ENCODE measurements around the gene PAGR1.
"Not testable (repeated sequence)": the region's sequence is repeated elsewhere in the genome, so short reads cannot be mapped to it uniquely, and the experiment has no call there.

PAGR1 gene

DNA sequence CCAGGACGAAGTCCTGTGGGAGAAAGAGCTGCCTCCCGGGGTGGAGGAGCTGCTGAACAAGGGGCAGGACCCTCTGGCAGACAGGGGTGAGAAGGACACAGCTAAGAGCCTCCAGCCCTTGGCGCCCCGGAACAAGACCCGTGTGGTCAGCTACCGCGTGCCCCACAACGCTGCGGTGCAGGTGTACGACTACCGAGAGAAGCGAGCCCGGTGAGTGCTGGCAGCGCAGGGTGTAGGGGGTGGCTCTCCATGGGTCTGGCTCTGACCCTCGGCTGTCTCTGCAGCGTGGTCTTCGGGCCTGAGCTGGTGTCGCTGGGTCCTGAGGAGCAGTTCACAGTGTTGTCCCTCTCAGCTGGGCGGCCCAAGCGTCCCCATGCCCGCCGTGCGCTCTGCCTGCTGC lies 25.7 kb downstream of the PAGR1 start:
- no peak for DNase-seq

GRCh38 chr16:29842732-29843346 lies 26.9 kb downstream of the PAGR1 start:
- peak; percentile 34 for DNase-seq

GRCh38 chr16:29843931-29844330 lies 28.0 kb downstream of the PAGR1 start:
- DNase-seq, result no peak

DNA sequence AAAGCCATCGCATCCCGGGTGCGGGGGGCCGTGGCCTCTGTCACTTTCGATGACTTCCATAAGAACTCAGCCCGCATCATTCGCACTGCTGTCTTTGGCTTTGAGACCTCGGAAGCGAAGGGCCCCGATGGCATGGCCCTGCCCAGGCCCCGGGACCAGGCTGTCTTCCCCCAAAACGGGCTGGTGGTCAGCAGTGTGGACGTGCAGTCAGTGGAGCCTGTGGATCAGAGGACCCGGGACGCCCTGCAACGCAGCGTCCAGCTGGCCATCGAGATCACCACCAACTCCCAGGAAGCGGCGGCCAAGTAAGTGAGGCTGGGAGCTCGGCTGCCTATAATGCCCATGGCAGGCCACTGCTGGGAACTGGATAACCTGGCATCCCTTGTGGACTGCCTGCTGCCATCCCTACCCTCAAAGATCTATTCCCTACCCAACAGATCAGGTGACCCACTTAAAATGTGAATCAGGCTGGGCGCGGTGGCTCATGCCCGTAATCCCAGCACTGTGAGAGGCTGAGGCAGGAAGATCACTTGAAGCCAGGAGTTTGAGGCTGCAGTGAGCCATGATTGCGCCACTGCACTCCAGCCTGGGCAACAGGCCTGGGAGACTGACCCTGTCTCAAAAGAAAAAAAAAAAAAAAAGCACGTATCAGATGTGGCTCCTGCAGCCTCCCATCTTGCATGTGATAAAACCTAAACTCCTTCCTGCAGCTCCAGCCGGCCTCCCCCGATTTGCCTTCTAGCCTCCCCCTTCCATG lies 28.8 kb downstream of the PAGR1 start:
- no peak for DNase-seq

GRCh38 chr16:29845656-29846055 lies 29.7 kb downstream of the PAGR1 start:
- no peak for DNase-seq

DNA sequence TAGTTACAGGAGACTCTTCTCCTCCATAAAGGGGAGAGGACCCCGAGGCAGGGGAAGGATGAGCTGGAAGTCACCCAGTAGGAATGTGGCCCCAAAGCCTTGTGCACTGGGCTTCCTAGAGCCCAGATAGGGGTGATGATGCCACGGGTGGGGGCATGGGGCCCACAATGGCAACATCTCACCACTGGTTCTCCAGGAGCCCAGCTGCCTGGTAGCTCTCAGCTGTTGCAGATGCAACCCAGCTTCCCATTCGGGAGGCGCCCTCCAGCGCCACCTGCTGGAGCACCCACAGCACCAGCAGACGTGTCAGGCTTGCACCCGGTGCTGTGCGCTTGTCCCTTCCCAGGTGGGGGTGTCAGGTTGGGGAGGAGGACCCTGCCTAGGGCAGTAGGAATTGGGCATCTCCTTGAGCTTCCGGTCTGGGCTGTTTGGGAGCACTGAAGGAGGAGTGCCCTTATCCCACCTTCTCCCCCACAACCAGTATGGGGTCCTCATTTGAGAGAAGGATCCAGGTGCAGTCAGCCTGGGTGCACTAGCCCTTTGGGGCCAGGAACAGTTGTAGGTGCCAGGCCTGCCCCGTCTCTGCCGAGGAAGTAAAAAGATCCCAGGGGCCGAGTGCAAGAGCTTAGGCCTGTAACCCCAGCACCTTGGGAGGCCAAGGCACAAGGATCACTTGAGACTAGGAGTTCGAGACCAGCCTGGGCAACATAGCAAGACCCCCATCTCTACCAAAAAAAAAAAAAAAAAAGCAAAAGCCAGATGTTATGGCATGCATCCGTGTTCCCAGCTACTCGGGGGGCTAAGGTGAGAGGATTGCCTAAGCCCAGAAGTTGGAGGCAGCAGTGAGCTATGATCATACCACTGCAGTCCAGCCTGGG lies 32.7 kb downstream of the PAGR1 start:
- peak; percentile 87 for DNase-seq

GRCh38 chr16:29849505-29849904 lies 33.6 kb downstream of the PAGR1 start:
- DNase-seq, result no peak

- no peak for DNase-seq
These were observed 35.0 kb downstream of the PAGR1 start for GRCh38 chr16:29850998-29851397.

GRCh38 chr16:29852654-29853053 lies 36.7 kb downstream of the PAGR1 start:
- DNase-seq, result no peak

DNA sequence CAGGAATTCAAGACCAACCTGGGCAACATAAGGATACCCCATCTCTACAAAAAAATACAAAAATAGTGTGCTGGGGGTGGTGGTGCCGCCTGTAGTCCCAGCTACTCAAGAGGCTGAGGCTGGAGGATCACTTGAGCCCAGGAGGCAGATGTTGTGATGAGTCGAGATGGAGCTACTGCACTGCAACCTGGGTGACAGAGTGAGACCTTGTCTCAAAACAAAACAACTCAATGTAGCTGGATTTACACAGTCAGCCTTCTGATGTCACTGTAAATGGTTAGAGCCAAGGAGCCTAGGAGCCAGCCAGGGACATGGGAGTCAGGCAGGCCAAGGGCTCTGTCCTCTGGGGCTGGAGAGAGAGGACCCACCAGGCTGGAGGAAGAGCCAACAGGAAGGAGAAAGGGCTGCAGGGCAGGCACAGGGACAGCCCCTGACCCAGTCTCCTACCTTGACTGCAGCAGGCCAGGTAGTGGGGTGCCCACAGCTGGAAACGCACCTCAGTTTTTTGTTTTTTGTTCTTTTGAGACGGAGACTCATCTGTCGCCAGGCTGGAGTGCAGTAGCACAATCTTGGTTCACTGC lies 38.7 kb downstream of the PAGR1 start:
- no peak for DNase-seq

DNA sequence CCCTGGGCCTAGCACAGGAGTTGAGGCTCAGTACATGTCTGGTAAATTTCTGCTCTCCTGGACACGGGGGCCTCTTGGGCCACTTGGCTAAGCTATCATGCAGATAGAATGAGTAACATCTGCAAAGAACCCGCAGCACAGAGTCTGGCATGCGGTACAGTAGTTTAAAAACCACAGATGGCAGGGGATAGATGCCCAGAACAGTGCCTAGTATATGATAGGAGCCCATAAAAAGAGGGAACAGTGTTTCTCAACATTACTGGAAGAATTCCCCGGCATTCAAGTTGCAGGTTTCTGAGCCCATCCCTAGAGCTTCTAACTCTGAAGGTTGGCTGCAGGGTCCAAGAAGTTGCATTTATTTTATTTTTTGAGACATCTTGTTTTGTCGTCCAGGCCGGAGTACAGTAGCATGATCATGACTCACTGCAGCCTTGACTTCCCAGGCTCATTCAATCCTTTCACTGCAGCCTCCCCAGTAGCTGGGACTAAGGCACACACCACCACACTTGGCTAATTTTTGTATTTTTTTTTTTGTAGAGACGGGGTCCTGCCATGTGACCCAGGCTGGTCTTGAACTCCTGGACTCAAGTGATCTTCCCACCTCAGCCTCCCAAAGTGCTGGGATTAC lies 41.3 kb downstream of the PAGR1 start:
- DNase-seq, result no peak

DNA sequence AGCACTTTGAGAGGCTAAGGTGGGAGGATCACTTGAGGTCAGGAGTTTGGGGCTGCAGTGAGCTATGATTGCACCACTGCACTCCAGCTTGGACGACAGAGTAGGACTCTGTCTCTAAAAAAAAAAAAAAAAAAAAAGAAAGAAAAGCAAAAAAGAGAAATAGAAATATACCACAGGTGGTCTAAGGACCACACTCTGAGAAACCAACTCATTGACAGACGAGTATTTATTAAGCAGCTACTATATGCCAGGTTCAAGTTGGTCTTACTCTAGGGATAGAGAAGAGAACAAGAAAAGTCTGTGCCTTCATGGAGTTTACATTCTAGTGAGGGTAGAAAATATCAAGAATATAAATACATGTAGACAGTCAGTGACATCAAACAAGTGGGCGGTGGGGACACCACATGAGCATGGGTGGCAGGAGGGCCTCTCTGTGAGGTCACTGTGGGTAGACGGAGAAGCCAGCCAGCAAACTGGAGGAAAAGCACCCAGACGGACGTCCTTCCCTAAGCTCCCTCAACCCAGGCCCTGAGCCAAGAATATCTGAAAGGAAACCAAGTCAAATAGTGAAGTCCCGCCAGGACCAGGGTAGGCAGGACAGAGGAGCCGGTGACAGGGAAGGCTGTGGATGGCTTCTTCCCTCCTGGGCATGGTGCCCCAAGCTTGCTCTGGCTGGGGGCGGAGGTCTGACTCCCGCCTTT lies 42.3 kb downstream of the PAGR1 start:
- no peak for DNase-seq

DNA sequence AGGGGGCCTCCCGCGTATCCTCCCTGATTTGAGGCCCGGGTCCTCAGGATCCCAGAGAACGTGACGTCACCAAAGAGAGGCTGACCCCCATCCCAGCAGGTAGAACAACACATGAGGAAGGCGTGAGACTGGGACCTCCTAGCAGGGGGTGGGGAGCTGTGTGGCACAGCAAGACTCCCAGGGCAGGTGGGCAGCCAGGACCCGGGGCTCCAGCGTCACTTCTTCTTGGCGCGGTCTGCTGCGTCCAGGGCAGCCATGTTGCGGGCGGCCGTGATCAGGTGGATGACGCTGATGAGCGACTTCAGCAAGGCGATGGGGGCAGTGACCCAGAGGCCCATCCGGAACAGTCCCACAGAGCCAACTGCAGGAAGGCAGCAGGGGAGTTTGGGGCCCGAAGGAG lies 43.0 kb downstream of the PAGR1 start:
- DNase-seq, result no peak

DNA sequence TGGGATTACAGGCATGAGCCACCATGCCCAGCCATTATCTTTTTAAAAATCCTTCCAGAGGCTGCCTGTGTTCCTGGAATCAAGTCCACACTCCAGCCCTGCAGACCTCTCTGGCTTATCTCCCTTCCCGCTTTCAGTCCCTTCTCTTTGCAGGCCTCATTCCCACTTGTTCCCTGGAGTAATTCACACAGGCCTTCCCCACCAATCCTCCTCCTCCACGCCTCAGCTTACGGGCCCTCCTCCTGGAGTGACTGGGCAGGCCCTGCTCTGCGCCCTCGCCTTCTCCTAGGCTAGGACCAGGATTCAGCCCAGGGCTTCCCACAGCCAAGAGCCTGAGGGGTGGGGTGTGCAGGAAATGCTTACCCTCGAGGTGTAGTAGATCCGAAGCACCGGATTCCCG lies 44.3 kb downstream of the PAGR1 start:
- DNase-seq, result no peak

GRCh38 chr16:29862383-29862883 lies 46.5 kb downstream of the PAGR1 start:
- peak; percentile 58 for DNase-seq

GRCh38 chr16:29862884-29863668 lies 47.1 kb downstream of the PAGR1 start, which contains the start of gene CDIPT:
CDIPT (minus strand) TSS chr16:29863226; CDS start chr16:29862857, 369 bp downstream.
- DNase-seq, result peak; percentile 99

GRCh38 chr16:29863669-29863984 lies 47.7 kb downstream of the PAGR1 start:
- no peak for DNase-seq

- DNase-seq, result no peak
These were observed 48.3 kb downstream of the PAGR1 start for GRCh38 chr16:29864205-29864604.

DNA sequence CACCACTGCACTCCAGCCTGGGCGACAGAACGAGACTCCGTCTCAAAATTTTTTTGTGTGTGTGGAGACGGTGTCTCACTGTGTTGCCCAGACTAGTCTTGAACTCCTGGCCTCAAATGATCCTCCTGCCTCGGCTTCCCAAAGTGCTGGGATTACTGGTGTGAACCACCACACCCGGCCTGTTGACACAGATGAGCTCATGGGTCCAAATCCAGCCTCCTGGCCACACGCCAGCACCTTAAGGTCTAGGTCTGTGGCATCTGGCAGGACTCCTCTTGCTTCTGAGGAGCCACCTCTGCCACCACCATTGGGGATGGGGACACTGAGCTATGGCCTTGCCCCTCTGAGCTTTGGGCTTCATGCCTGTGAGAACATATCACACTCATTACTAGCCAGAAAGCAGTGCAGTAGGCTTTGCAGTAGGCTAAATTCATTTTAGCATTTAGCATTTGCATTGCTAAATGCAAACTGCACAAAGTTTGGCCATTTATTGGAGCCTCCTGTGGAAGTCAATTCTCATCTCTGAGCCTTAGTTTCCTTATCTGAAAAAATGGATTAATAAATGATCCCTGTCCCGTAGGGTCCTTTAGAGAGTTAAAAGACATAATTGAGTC lies 52.6 kb downstream of the PAGR1 start:
- no peak for DNase-seq

GRCh38 chr16:29869067-29869466 lies 53.1 kb downstream of the PAGR1 start:
- DNase-seq, result not testable (repeated sequence)
